HL-60 (cell line): ENCODE measurements around the gene ANO9.

ENCODE experiments used
- CTCF ChIP-seq: IDR thresholded peaks from one replicate; pipeline ENCODE4 v1.5.1; 2011; ENCODE audit warnings: low read length, control low read depth, inconsistent platforms; ENCODE audit not compliant: insufficient read depth
- GABPA ChIP-seq: IDR thresholded peaks from 2 replicates; pipeline ENCODE4 v1.6.1; 2012; ENCODE audit warnings: low read depth
- POLR2AphosphoS5 ChIP-seq: IDR thresholded peaks from 2 replicates; pipeline ENCODE4 v1.6.1; 2012; ENCODE audit warnings: low read depth
- REST ChIP-seq: IDR thresholded peaks from 2 replicates; pipeline ENCODE4 v1.6.1; 2012; ENCODE audit warnings: low read depth; ENCODE audit not compliant: insufficient replicate concordance
- SPI1 ChIP-seq: IDR thresholded peaks from 2 replicates; pipeline ENCODE4 v1.6.1; 2012; ENCODE audit warnings: low read depth, mild to moderate bottlenecking, borderline replicate concordance

- TF ChIP-seq CTCF (no peak), POLR2AphosphoS5 (no peak), REST (no peak), GABPA (no peak), SPI1 (no peak)
Observed at GRCh38 chr11:462107-462890, 20.5 kb upstream of the ANO9 start.
